Stimulated activated CD4-positive, alpha-beta T cell treated with anti-CD3 and anti-CD28 coated beads, TNF-alpha, amount 100 ng/mL, for 4 hours (primary cell): ENCODE measurements around the gene KCNQ1.

Experiments
- DNase-seq, 3 experiments: peaks; one replicate each; pipeline ENCODE4 v3.0.0-alpha.2; 2020; ENCODE audit warnings: low read depth in 3 of 3

KCNQ1 gene

GRCh38 chr11:2897048-2897447 is 452.2 kb downstream of the KCNQ1 start:
- DNase-seq, result no peak

- DNase-seq, result peak in 1 of 3 experiments; percentile 32
Measured at GRCh38 chr11:2898366-2899079, 453.7 kb downstream of the KCNQ1 start.
